SK-N-SH (cell line): ENCODE results near the gene ACACB. TPM values are rescaled to one million over a fixed set of nuclear protein-coding genes. Genes with fewer than 3 reads are reported as not detected.

Source experiments
- CTCF ChIA-PET: fragments of 300-600, 350-600 bp; formaldehyde crosslinking; extraction: SDS; loops from one replicate; lab custom pipeline; 2021; lab: Yijun Ruan, JAX
- POLR2A ChIA-PET: fragments of 350-600 bp; sonication (Branson Sonifier 250); formaldehyde crosslinking; extraction: SDS; loops from one replicate; lab custom pipeline; 2020; ENCODE audit warnings: antibody characterized with exemption, inconsistent platforms; lab: Yijun Ruan, JAX
- DNase-seq: peaks from one replicate; pipeline ENCODE4 v3.0.0; 2012
- H2AFZ ChIP-seq: fragments of 200-600 bp; sonication (generic); 2 replicates; pipeline ENCODE4 v1.8.1; 2016; ENCODE audit warnings: antibody characterized with exemption, mild to moderate bottlenecking, low read depth
- H3F3A ChIP-seq: fragments of 200-600 bp; sonication (generic); replicated peaks from 2 replicates; pipeline ENCODE3; 2016; ENCODE audit warnings: antibody characterized with exemption, mild to moderate bottlenecking; ENCODE audit not compliant: insufficient read depth
- H3K27ac ChIP-seq, 2 experiments: fragments of 200-500 bp in 1 of 2; fragments of 200-600 bp in 1 of 2; sonication (Bioruptor generic) in 1 of 2; sonication (generic), shearing (Covaris generic) in 1 of 2; 2 replicates each; pipeline versions ENCODE4 v1.5.1 to v1.6.1; 2014 to 2016; ENCODE audit warnings: low read depth in 2 of 2, inconsistent platforms in 1 of 2, low read length in 1 of 2, mild to moderate bottlenecking in 1 of 2, mixed read lengths in 1 of 2
- H3K27me3 ChIP-seq: fragments of 200-600 bp; sonication (generic), shearing (Covaris generic); 2 replicates; pipeline ENCODE4 v1.6.1; 2016; ENCODE audit warnings: mixed run types; ENCODE audit not compliant: insufficient read depth
- H3K36me3 ChIP-seq, 2 experiments: fragments of 200-500 bp in 1 of 2; fragments of 200-600 bp in 1 of 2; sonication (Bioruptor generic) in 1 of 2; sonication (generic) in 1 of 2; replicated peaks in 1 of 2; 2 replicates each; pipeline versions ENCODE3 to v1.5.1; 2014 to 2016; ENCODE audit warnings: low read length in 1 of 2, mild to moderate bottlenecking in 1 of 2; ENCODE audit not compliant: insufficient read depth in 2 of 2, control insufficient read depth in 1 of 2
- H3K4me1 ChIP-seq, 2 experiments: fragments of 200-500 bp in 1 of 2; fragments of 200-600 bp in 1 of 2; sonication (Bioruptor generic) in 1 of 2; sonication (generic), shearing (Covaris generic) in 1 of 2; 2 replicates each; pipeline versions ENCODE4 v1.5.1 to v1.6.1; 2014 to 2016; ENCODE audit warnings: low read depth in 1 of 2, low read length in 1 of 2, mixed run types in 1 of 2; ENCODE audit not compliant: insufficient read depth in 2 of 2, control insufficient read depth in 1 of 2
- H3K4me2 ChIP-seq: fragments of 200-600 bp; sonication (generic), shearing (Covaris generic); 2 replicates; pipeline ENCODE4 v1.6.1; 2017; ENCODE audit warnings: mixed run types
- H3K4me3 ChIP-seq, 2 experiments: fragments of 200-500 bp in 1 of 2; fragments of 200-600 bp in 1 of 2; sonication (Bioruptor generic) in 1 of 2; sonication (generic), shearing (Covaris generic) in 1 of 2; 2 replicates each; pipeline versions ENCODE4 v1.5.1 to v1.8.1; 2014 to 2016; ENCODE audit warnings: low read depth in 2 of 2, inconsistent platforms in 1 of 2, low read length in 1 of 2, mild to moderate bottlenecking in 1 of 2, mixed read lengths in 1 of 2, moderate library complexity in 1 of 2
- H3K79me2 ChIP-seq: fragments of 200-600 bp; sonication (generic); 2 replicates; pipeline ENCODE4 v1.8.1; 2017; ENCODE audit warnings: mild to moderate bottlenecking; ENCODE audit not compliant: insufficient read depth
- H3K9ac ChIP-seq: fragments of 200-600 bp; sonication (generic); 2 replicates; pipeline ENCODE4 v1.6.1; 2017; ENCODE audit warnings: mixed run types
- H3K9me2 ChIP-seq: fragments of 200-600 bp; sonication (generic); 2 replicates; pipeline ENCODE4 v1.6.1; 2017; ENCODE audit warnings: mixed run types
- H3K9me3 ChIP-seq: fragments of 200-600 bp; sonication (generic); 2 replicates; pipeline ENCODE4 v1.6.1; 2017; ENCODE audit warnings: mixed run types, mild to moderate bottlenecking, moderate library complexity
- H4K20me1 ChIP-seq: fragments of 200-600 bp; sonication (generic); 2 replicates; pipeline ENCODE4 v1.6.1; 2017; ENCODE audit warnings: mild to moderate bottlenecking, mixed run types; ENCODE audit not compliant: insufficient read depth
- ELF1 ChIP-seq: IDR thresholded peaks from 2 replicates; pipeline ENCODE4 v1.4.0; 2012
- GATA2 ChIP-seq: sonication (generic); formaldehyde crosslinking; IDR thresholded peaks from 2 replicates; pipeline ENCODE4 v1.5.0; 2020; ENCODE audit warnings: mild to moderate bottlenecking, missing genetic modification reagents
- JUND ChIP-seq: IDR thresholded peaks from 2 replicates; pipeline ENCODE4 v1.4.0; 2012
- NFIC ChIP-seq: IDR thresholded peaks from 2 replicates; pipeline ENCODE4 v1.4.0; 2012; ENCODE audit warnings: borderline replicate concordance
- POLR2AphosphoS5 ChIP-seq: IDR thresholded peaks from 2 replicates; pipeline ENCODE4 v1.6.1; 2012; ENCODE audit warnings: low read depth, low read length
- RCOR1 ChIP-seq: fragments of 150-350 bp; IDR thresholded peaks from 2 replicates; pipeline ENCODE4 v1.6.1; 2017; ENCODE audit warnings: antibody characterized with exemption, low read length
- TAF1 ChIP-seq: IDR thresholded peaks from 2 replicates; pipeline ENCODE4 v1.6.1; 2012; ENCODE audit warnings: low read depth, mild to moderate bottlenecking, low read length, moderate library complexity, borderline replicate concordance
- TEAD4 ChIP-seq: IDR thresholded peaks from 2 replicates; pipeline ENCODE4 v1.4.0; 2012; ENCODE audit warnings: mild to moderate bottlenecking, borderline replicate concordance; ENCODE audit not compliant: insufficient read depth
- WGBS: methylation state at CpG from one replicate; pipeline ENCODE4 v1.1.6; 2017; ENCODE audit warnings: low lambda C conversion rate; 5-methylcytosine and 5-hydroxymethylcytosine counted together
- polyA plus RNA-seq, 3 experiments: library from polyadenylated mRNA; depleted of rRNA; stranded (reverse); fragments of >200 nt; gene quantifications; 2 replicates each; pipeline ENCODE4 v1.2.3, GENCODE V29; 2012
- TF ChIP-seq, protein P1 (sequence below): IDR thresholded peaks from 2 replicates; pipeline ENCODE4 v1.6.1; 2012; ENCODE audit warnings: mild to moderate bottlenecking, low read depth, low read length, moderate library complexity
- TF ChIP-seq, protein P2 (sequence below): fragments of 200-600 bp; sonication (generic); IDR thresholded peaks from 2 replicates; pipeline ENCODE4 v1.6.1; 2017; ENCODE audit warnings: antibody characterized with exemption, mild to moderate bottlenecking, moderate library complexity
- TF ChIP-seq, protein P3 (sequence below): IDR thresholded peaks from 2 replicates; pipeline ENCODE4 v1.4.0; 2012; ENCODE audit warnings: low read depth, borderline replicate concordance
- TF ChIP-seq, protein P4 (sequence below): fragments of 150-350 bp; IDR thresholded peaks from 2 replicates; pipeline ENCODE4 v1.6.1; 2017; ENCODE audit warnings: antibody characterized with exemption, low read length, low read depth, borderline replicate concordance

ACACB gene
- polyA plus RNA-seq, 1 of the 3 experiments (the other 2 are of a cell fraction) = 6.1 TPM

DNA sequence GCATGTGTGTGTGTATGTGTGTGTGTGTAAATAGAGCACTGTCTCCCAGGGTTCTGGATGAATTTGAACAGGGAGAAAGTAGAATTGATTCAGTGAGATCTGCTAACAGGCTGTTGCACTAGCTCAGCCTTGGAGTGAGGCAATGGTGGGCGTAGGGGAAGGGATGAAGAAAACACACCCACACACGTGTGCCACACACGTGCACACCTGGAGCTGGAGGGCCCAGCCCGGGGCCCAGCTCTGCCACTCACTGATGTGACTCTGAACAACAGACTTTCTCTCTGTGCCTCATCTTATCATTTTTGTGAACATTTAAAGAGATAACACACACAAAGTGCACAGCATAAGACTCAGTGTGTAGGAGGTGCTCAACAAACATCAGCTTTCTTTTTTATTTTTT lies 4.2 kb downstream of the ACACB start:
- H4K20me1 ChIP-seq = no peaks in the 10 kb centered on the region
- H3K4me3 ChIP-seq = no peak overlapping the region
- TF ChIP-seq NFIC (no peak), ELF1 (no peak), JUND (no peak), TAF1 (no peak), RCOR1 (no peak), POLR2AphosphoS5 (no peak), TEAD4 (no peak), GATA2 (CRISPR knock-in tag) (no peak)
- TF ChIP-seq, protein P1, sequence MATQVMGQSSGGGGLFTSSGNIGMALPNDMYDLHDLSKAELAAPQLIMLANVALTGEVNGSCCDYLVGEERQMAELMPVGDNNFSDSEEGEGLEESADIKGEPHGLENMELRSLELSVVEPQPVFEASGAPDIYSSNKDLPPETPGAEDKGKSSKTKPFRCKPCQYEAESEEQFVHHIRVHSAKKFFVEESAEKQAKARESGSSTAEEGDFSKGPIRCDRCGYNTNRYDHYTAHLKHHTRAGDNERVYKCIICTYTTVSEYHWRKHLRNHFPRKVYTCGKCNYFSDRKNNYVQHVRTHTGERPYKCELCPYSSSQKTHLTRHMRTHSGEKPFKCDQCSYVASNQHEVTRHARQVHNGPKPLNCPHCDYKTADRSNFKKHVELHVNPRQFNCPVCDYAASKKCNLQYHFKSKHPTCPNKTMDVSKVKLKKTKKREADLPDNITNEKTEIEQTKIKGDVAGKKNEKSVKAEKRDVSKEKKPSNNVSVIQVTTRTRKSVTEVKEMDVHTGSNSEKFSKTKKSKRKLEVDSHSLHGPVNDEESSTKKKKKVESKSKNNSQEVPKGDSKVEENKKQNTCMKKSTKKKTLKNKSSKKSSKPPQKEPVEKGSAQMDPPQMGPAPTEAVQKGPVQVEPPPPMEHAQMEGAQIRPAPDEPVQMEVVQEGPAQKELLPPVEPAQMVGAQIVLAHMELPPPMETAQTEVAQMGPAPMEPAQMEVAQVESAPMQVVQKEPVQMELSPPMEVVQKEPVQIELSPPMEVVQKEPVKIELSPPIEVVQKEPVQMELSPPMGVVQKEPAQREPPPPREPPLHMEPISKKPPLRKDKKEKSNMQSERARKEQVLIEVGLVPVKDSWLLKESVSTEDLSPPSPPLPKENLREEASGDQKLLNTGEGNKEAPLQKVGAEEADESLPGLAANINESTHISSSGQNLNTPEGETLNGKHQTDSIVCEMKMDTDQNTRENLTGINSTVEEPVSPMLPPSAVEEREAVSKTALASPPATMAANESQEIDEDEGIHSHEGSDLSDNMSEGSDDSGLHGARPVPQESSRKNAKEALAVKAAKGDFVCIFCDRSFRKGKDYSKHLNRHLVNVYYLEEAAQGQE = no peak
- TF ChIP-seq, protein P2, sequence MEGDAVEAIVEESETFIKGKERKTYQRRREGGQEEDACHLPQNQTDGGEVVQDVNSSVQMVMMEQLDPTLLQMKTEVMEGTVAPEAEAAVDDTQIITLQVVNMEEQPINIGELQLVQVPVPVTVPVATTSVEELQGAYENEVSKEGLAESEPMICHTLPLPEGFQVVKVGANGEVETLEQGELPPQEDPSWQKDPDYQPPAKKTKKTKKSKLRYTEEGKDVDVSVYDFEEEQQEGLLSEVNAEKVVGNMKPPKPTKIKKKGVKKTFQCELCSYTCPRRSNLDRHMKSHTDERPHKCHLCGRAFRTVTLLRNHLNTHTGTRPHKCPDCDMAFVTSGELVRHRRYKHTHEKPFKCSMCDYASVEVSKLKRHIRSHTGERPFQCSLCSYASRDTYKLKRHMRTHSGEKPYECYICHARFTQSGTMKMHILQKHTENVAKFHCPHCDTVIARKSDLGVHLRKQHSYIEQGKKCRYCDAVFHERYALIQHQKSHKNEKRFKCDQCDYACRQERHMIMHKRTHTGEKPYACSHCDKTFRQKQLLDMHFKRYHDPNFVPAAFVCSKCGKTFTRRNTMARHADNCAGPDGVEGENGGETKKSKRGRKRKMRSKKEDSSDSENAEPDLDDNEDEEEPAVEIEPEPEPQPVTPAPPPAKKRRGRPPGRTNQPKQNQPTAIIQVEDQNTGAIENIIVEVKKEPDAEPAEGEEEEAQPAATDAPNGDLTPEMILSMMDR = no peak
- TF ChIP-seq, protein P3, sequence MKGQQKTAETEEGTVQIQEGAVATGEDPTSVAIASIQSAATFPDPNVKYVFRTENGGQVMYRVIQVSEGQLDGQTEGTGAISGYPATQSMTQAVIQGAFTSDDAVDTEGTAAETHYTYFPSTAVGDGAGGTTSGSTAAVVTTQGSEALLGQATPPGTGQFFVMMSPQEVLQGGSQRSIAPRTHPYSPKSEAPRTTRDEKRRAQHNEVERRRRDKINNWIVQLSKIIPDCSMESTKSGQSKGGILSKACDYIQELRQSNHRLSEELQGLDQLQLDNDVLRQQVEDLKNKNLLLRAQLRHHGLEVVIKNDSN = no peak
- TF ChIP-seq, protein P4, sequence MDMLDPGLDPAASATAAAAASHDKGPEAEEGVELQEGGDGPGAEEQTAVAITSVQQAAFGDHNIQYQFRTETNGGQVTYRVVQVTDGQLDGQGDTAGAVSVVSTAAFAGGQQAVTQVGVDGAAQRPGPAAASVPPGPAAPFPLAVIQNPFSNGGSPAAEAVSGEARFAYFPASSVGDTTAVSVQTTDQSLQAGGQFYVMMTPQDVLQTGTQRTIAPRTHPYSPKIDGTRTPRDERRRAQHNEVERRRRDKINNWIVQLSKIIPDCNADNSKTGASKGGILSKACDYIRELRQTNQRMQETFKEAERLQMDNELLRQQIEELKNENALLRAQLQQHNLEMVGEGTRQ = no peak
- H3K9ac ChIP-seq = no peak overlapping the region
- DNase-seq = no peak
- CTCF ChIA-PET = interaction anchor here (5.5 kb wide), 1 partner anchor 8 kb away, joined by 36 read pairs; no protein-coding TSS in a partner anchor
- no peaks in the 10 kb centered on the region for H3K79me2 ChIP-seq
- no peak overlapping the region for H2AFZ ChIP-seq
- H3K9me3 ChIP-seq = no peaks in the 10 kb centered on the region
- no peaks in the 10 kb centered on the region for H3K36me3 ChIP-seq
- 79% methylated on average over 4 of the region's 4 CpGs for WGBS
- H3K4me2 ChIP-seq = no peak overlapping the region
- POLR2A ChIA-PET = no interaction called here
- peaks cover 0 to 12% of the 10 kb centered on the region in 2 experiments; a peak in 1 of 4 replicates for H3K4me1 ChIP-seq
- H3K27me3 ChIP-seq = no peaks in the 10 kb centered on the region
- no peak overlapping the region for H3K27ac ChIP-seq
- no peaks in the 10 kb centered on the region for H3K9me2 ChIP-seq
- no peaks in the 10 kb centered on the region for H3F3A ChIP-seq
